H9 (cell line): ENCODE data around the gene POLR3B. TPM values are rescaled to one million over a fixed set of nuclear protein-coding genes. Genes with fewer than 3 reads are reported as not detected.

Experiments
- DNase-seq: peaks from one replicate; pipeline ENCODE4 v3.0.0-alpha.2; 2017
- H2AFZ ChIP-seq: one replicate; pipeline ENCODE4 v1.6.1; 2013; ENCODE audit warnings: mild to moderate bottlenecking, low read length, control low read depth, moderate library complexity
- H2AK5ac ChIP-seq: 2 replicates; pipeline ENCODE4 v1.6.1; 2013; ENCODE audit warnings: low read length, control low read depth, mixed read lengths; ENCODE audit not compliant: insufficient read length
- H2BK120ac ChIP-seq: one replicate; pipeline ENCODE4 v1.6.1; 2013; ENCODE audit warnings: low read depth, mild to moderate bottlenecking, low read length, control low read depth, inconsistent platforms; ENCODE audit not compliant: poor library complexity, severe bottlenecking
- H2BK12ac ChIP-seq: 2 replicates; pipeline ENCODE4 v1.6.1; 2013; ENCODE audit warnings: low read length, control low read depth, mixed read lengths, low read depth; ENCODE audit not compliant: insufficient read length
- H2BK15ac ChIP-seq: 2 replicates; pipeline ENCODE4 v1.6.1; 2013; ENCODE audit warnings: low read depth, low read length, control low read depth
- H2BK20ac ChIP-seq: one replicate; pipeline ENCODE4 v1.6.1; 2013; ENCODE audit warnings: low read depth, mild to moderate bottlenecking, low read length, control low read depth, inconsistent platforms; ENCODE audit not compliant: poor library complexity, severe bottlenecking
- H2BK5ac ChIP-seq: 2 replicates; pipeline ENCODE4 v1.6.1; 2013; ENCODE audit warnings: low read length, control low read depth, mixed read lengths; ENCODE audit not compliant: insufficient read length
- H3K14ac ChIP-seq: 2 replicates; pipeline ENCODE4 v1.6.1; 2013; ENCODE audit warnings: low read length, control low read depth; ENCODE audit not compliant: insufficient read depth
- H3K18ac ChIP-seq: 2 replicates; pipeline ENCODE4 v1.6.1; 2013; ENCODE audit warnings: low read depth, mild to moderate bottlenecking, mixed read lengths, low read length, control low read depth; ENCODE audit not compliant: insufficient read length
- H3K23ac ChIP-seq: 2 replicates; pipeline ENCODE4 v1.6.1; 2013; ENCODE audit warnings: low read length, control low read depth, mixed read lengths, low read depth; ENCODE audit not compliant: insufficient read length
- H3K23me2 ChIP-seq: 2 replicates; pipeline ENCODE4 v1.6.1; 2013; ENCODE audit warnings: low read depth, mild to moderate bottlenecking, mixed read lengths, low read length, control low read depth; ENCODE audit not compliant: insufficient read length, poor library complexity, severe bottlenecking
- H3K27ac ChIP-seq: 2 replicates; pipeline ENCODE4 v1.5.1; 2013; ENCODE audit warnings: low read length, control low read depth, mixed read lengths, low read depth; ENCODE audit not compliant: insufficient read length
- H3K27me3 ChIP-seq: 2 replicates; pipeline ENCODE4 v1.6.1; 2013; ENCODE audit warnings: low read length, control low read depth, inconsistent platforms; ENCODE audit not compliant: insufficient read depth
- H3K4ac ChIP-seq: 2 replicates; pipeline ENCODE4 v1.6.1; 2013; ENCODE audit warnings: low read depth, mild to moderate bottlenecking, control low read depth, inconsistent platforms, low read length, moderate library complexity
- H3K4me1 ChIP-seq: 2 replicates; pipeline ENCODE4 v1.6.1; 2013; ENCODE audit warnings: low read length, control low read depth, inconsistent platforms; ENCODE audit not compliant: insufficient read depth
- H3K4me2 ChIP-seq: 2 replicates; pipeline ENCODE4 v1.6.1; 2013; ENCODE audit warnings: low read length, control low read depth, mixed read lengths; ENCODE audit not compliant: insufficient read length, insufficient read depth
- H3K56ac ChIP-seq: 2 replicates; pipeline ENCODE4 v1.6.1; 2013; ENCODE audit warnings: low read depth, mild to moderate bottlenecking, mixed read lengths, low read length, control low read depth; ENCODE audit not compliant: insufficient read length
- H3K79me1 ChIP-seq: 2 replicates; pipeline ENCODE4 v1.6.1; 2013; ENCODE audit warnings: low read depth, mild to moderate bottlenecking, moderate library complexity, low read length, control low read depth, inconsistent platforms; ENCODE audit not compliant: insufficient read depth, poor library complexity, severe bottlenecking
- H3K79me2 ChIP-seq: 2 replicates; pipeline ENCODE4 v1.6.1; 2013; ENCODE audit warnings: low read length, control low read depth, inconsistent platforms; ENCODE audit not compliant: insufficient read depth
- H3K9ac ChIP-seq: 2 replicates; pipeline ENCODE4 v1.6.1; 2013; ENCODE audit warnings: low read length, control low read depth, mixed read lengths; ENCODE audit not compliant: insufficient read length; ENCODE audit errors: extremely low read depth
- H3K9me3 ChIP-seq: one replicate; pipeline ENCODE4 v1.6.1; 2013; ENCODE audit warnings: low read depth, low read length, inconsistent platforms; ENCODE audit not compliant: control insufficient read depth
- H3T11ph ChIP-seq: one replicate; pipeline ENCODE4 v1.6.1; 2013; ENCODE audit warnings: mild to moderate bottlenecking, low read length, control low read depth, inconsistent platforms
- H4K20me1 ChIP-seq: one replicate; pipeline ENCODE4 v1.6.1; 2013; ENCODE audit not compliant: control insufficient read depth, insufficient read length, insufficient read depth
- H4K5ac ChIP-seq: 2 replicates; pipeline ENCODE4 v1.6.1; 2013; ENCODE audit warnings: low read depth, mild to moderate bottlenecking, mixed read lengths, low read length, control low read depth; ENCODE audit not compliant: insufficient read length
- H4K8ac ChIP-seq: replicated peaks from 2 replicates; pipeline ENCODE4 v1.6.1; 2013; ENCODE audit warnings: low read length, control low read depth, mixed read lengths, low read depth; ENCODE audit not compliant: insufficient read length
- H4K91ac ChIP-seq: 2 replicates; pipeline ENCODE4 v1.6.1; 2013; ENCODE audit warnings: low read depth, mild to moderate bottlenecking, moderate library complexity, mixed read lengths, low read length, control low read depth; ENCODE audit not compliant: insufficient read length
- H3K27ac Mint-ChIP-seq, 3 experiments: 2 replicates in 2 of 3; 3 replicates in 1 of 3; pipeline ENCODE4 v1.8.0; 2020 to 2021; ENCODE audit warnings: mixed read lengths in 3 of 3, mild to moderate bottlenecking in 1 of 3, moderate library complexity in 1 of 3
- H3K27me3 Mint-ChIP-seq: 2 replicates; pipeline ENCODE4 v1.8.0; 2021; ENCODE audit warnings: low read depth, mild to moderate bottlenecking, moderate library complexity, mixed read lengths
- H3K36me3 Mint-ChIP-seq, 3 experiments: 2 replicates in 2 of 3; 3 replicates in 1 of 3; pipeline ENCODE4 v1.8.0; 2020 to 2021; ENCODE audit warnings: low read depth in 3 of 3, mixed read lengths in 3 of 3; ENCODE audit not compliant: insufficient read depth in 1 of 3
- H3K4me1 Mint-ChIP-seq, 2 experiments: 2 replicates each; pipeline ENCODE4 v1.8.0; 2020; ENCODE audit warnings: mixed read lengths in 2 of 2
- H3K4me3 Mint-ChIP-seq, 2 experiments: 2 replicates in 1 of 2; 3 replicates in 1 of 2; pipeline ENCODE4 v1.8.0; 2020 to 2021; ENCODE audit warnings: mild to moderate bottlenecking in 2 of 2, mixed read lengths in 2 of 2, moderate library complexity in 1 of 2
- H3K9me3 Mint-ChIP-seq, 2 experiments: 2 replicates in 1 of 2; 3 replicates in 1 of 2; pipeline ENCODE4 v1.8.0; 2020; ENCODE audit warnings: mild to moderate bottlenecking in 2 of 2, mixed read lengths in 2 of 2, moderate library complexity in 1 of 2
- WGBS: extraction: QIAGEN DNeasy Blood & Tissue Kit; methylation state at CpG from one replicate; pipeline ENCODE4 v1.1.7; 2013; ENCODE audit warnings: missing lambda C conversion rate, low lambda C conversion rate, mixed read lengths; ENCODE audit not compliant: insufficient read length; ENCODE audit errors: extremely low coverage; 5-methylcytosine and 5-hydroxymethylcytosine counted together
- total RNA-seq: library from RNA; stranded (reverse); gene quantifications from 2 replicates; pipeline ENCODE4 v1.2.1, GENCODE V29; 2021
- TF ChIP-seq, protein P1 (sequence below): fragments of 200-600 bp; sonication (generic); conservative IDR thresholded peaks from 3 replicates; pipeline ENCODE4 v1.8.0; 2021; ENCODE audit warnings: antibody characterized with exemption, mild to moderate bottlenecking

POLR3B gene
- total RNA-seq, 1 experiment from 2014 or later: 13.4 TPM

DNA sequence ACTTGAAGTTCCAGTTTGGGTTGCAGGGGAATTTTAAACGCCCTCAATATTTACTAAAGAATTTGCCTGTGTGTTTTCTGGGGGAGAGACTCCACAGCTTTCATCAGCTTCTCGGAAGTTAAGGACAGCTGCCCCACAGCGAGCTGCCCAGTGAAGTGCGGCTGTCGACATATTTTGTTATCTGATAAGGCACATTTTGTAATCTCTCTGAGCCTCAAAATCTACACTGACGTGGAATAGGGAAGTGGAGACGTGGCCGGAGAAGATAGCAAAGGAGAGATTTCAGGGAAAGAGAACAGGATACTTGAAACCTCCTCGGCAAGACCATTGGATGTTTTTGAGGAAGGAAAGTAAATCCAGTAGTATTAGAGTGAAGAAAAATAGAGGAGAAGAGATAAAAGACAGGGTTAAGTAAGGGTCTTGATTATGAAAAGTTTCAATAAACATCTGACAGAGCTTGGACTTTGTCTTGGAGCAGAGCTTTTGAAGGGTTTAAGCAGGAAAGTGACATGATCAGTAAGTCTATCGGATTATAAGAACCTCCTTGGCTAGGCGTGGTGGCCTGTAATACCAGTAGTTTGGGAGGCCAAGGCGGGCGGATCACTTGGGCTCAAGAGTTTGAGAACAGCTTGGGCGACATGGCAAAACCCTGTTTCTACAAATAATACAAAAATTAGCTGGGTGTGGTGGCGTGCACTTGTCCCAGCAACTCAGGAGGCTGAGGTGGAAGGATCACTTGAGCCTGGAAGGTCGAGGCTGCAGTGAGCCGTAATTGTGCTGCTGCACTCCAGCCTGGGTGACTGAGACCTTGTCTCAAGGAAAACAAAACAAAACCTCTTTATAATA, 1.1 kb downstream of the POLR3B start:
- Histone ChIP-seq H4K8ac (no peak overlapping the region), H3K23me2 (peaks cover 2% of the 10 kb centered on the region), H2AFZ (no peak overlapping the region), H3K14ac (no peak overlapping the region), H3K27me3 (no peaks in the 10 kb centered on the region), H2BK20ac (no peak overlapping the region), H3T11ph (no peak overlapping the region), H3K27ac (no peak overlapping the region), H2BK12ac (no peak overlapping the region), H3K4me2 (peak overlapping the region; percentile 74), H3K9ac (peak overlapping the region; percentile 61), H3K79me1 (no peaks in the 10 kb centered on the region), H3K56ac (no peak overlapping the region), H3K18ac (no peak overlapping the region), H3K4ac (no peak overlapping the region), H4K5ac (no peak overlapping the region), H3K9me3 (no peaks in the 10 kb centered on the region), H2AK5ac (no peak overlapping the region), H4K20me1 (no peaks in the 10 kb centered on the region), H3K23ac (no peak overlapping the region), H3K4me1 (no peaks in the 10 kb centered on the region), H4K91ac (no peak overlapping the region), H2BK120ac (no peak overlapping the region), H3K79me2 (no peaks in the 10 kb centered on the region), H2BK15ac (no peak overlapping the region), H2BK5ac (no peak overlapping the region)
- no peaks in the 10 kb centered on the region for H3K9me3 Mint-ChIP-seq
- H3K36me3 Mint-ChIP-seq: no peaks in the 10 kb centered on the region
- H3K4me1 Mint-ChIP-seq: peaks cover 9 to 11% of the 10 kb centered on the region in 2 experiments; a peak in 3 of 4 replicates
- TF ChIP-seq, protein P1, sequence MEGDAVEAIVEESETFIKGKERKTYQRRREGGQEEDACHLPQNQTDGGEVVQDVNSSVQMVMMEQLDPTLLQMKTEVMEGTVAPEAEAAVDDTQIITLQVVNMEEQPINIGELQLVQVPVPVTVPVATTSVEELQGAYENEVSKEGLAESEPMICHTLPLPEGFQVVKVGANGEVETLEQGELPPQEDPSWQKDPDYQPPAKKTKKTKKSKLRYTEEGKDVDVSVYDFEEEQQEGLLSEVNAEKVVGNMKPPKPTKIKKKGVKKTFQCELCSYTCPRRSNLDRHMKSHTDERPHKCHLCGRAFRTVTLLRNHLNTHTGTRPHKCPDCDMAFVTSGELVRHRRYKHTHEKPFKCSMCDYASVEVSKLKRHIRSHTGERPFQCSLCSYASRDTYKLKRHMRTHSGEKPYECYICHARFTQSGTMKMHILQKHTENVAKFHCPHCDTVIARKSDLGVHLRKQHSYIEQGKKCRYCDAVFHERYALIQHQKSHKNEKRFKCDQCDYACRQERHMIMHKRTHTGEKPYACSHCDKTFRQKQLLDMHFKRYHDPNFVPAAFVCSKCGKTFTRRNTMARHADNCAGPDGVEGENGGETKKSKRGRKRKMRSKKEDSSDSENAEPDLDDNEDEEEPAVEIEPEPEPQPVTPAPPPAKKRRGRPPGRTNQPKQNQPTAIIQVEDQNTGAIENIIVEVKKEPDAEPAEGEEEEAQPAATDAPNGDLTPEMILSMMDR: no peak
- no peak for DNase-seq
- H3K27me3 Mint-ChIP-seq: no peaks in the 10 kb centered on the region
- H3K4me3 Mint-ChIP-seq: peak overlapping the region; percentile 94
- WGBS: no CpG with 5 or more reads among the region's 17 CpGs
- peak overlapping the region in 2 of 3 experiments; percentile 88 to 93; a peak in 3 of 7 replicates for H3K27ac Mint-ChIP-seq
